ENCODE data around the gene PPP1R12C.

The PPP1R12C gene

GRCh38 chr19:55116859-55117662, at the start of gene PPP1R12C:
Gene PPP1R12C, minus strand, starts transcription at chr19:55117637. Its CDS starts 94 bp downstream, at chr19:55117543.
- Histone ChIP-seq H3K9ac (ENCODE audit: low read length) (peak within 1 kb of the TSS; percentile 91), H3K36me3 (ENCODE audit: insufficient read depth, low read length) (no peaks in the 10 kb centered on the region), H3K4me3 (ENCODE audit: low read depth in 1 of 2, low read length in 2 of 2) (peak within 1 kb of the TSS; percentile 80 to 89), H3K4me1 (ENCODE audit: insufficient read depth, low read length) (peaks cover 45% of the 10 kb centered on the region), H3K27ac (ENCODE audit: low read depth, low read length) (peak within 1 kb of the TSS; percentile 99), H3K9me3 (ENCODE audit: low read length) (no peaks in the 10 kb centered on the region), H3K27me3 (ENCODE audit: control insufficient read depth in 1 of 2, insufficient read depth in 2 of 2, low read length in 2 of 2) (no peaks in the 10 kb centered on the region)

GRCh38 chr19:55166530-55167268, 49.3 kb upstream of the PPP1R12C start, which contains the start of gene DNAAF3:
Gene DNAAF3, minus strand, starts transcription at chr19:55166613. Its CDS starts 200 bp downstream, at chr19:55166413.
- no peak within 1 kb of the TSS for H3K9ac ChIP-seq (ENCODE audit: low read length)

GRCh38 chr19:55165952-55166529, 48.6 kb upstream of the PPP1R12C start:
- H3K9me3 ChIP-seq (ENCODE audit: low read length), result no peaks in the 10 kb centered on the region
- H3K27ac ChIP-seq (ENCODE audit: low read depth, low read length), result no peak overlapping the region
- no peak overlapping the region for H3K9ac ChIP-seq (ENCODE audit: low read length)
- peaks cover 46 to 68% of the 10 kb centered on the region in 2 donors for H3K27me3 ChIP-seq (ENCODE audit: control insufficient read depth in 1 of 2, insufficient read depth in 2 of 2, low read length in 2 of 2)
- H3K4me1 ChIP-seq (ENCODE audit: insufficient read depth, low read length), result peaks cover 10% of the 10 kb centered on the region
- H3K4me3 ChIP-seq (ENCODE audit: low read depth in 1 of 2, low read length in 2 of 2), result peak overlapping the region in 1 of 2 donors; percentile 7
- no peaks in the 10 kb centered on the region for H3K36me3 ChIP-seq (ENCODE audit: insufficient read depth, low read length)

More at GRCh38 chr19:55166530-55167268, 49.3 kb upstream of the PPP1R12C start, which contains the start of gene DNAAF3:
- Histone ChIP-seq H3K27me3 (ENCODE audit: control insufficient read depth in 1 of 2, insufficient read depth in 2 of 2, low read length in 2 of 2) (peaks cover 43 to 66% of the 10 kb centered on the region in 2 donors), H3K36me3 (ENCODE audit: insufficient read depth, low read length) (no peaks in the 10 kb centered on the region), H3K27ac (ENCODE audit: low read depth, low read length) (no peak within 1 kb of the TSS), H3K4me1 (ENCODE audit: insufficient read depth, low read length) (peaks cover 10% of the 10 kb centered on the region), H3K4me3 (ENCODE audit: low read depth in 1 of 2, low read length in 2 of 2) (peak within 1 kb of the TSS in 1 of 2 donors; percentile 7), H3K9me3 (ENCODE audit: low read length) (no peaks in the 10 kb centered on the region)

- Histone ChIP-seq H3K4me1 (ENCODE audit: insufficient read depth, low read length) (peaks cover 6% of the 10 kb centered on the region), H3K9me3 (ENCODE audit: low read length) (no peaks in the 10 kb centered on the region), H3K27me3 (ENCODE audit: control insufficient read depth in 1 of 2, insufficient read depth in 2 of 2, low read length in 2 of 2) (peaks cover 38 to 75% of the 10 kb centered on the region in 2 donors), H3K27ac (ENCODE audit: low read depth, low read length) (no peak overlapping the region), H3K9ac (ENCODE audit: low read length) (no peak overlapping the region), H3K36me3 (ENCODE audit: insufficient read depth, low read length) (no peaks in the 10 kb centered on the region), H3K4me3 (ENCODE audit: low read depth in 1 of 2, low read length in 2 of 2) (no peak overlapping the region)
Measured at GRCh38 chr19:55161571-55162322, 44.3 kb upstream of the PPP1R12C start.

GRCh38 chr19:55160986-55161365, 43.5 kb upstream of the PPP1R12C start:
- Histone ChIP-seq H3K27ac (ENCODE audit: low read depth, low read length) (no peak overlapping the region), H3K9me3 (ENCODE audit: low read length) (no peaks in the 10 kb centered on the region), H3K36me3 (ENCODE audit: insufficient read depth, low read length) (no peaks in the 10 kb centered on the region), H3K4me3 (ENCODE audit: low read depth in 1 of 2, low read length in 2 of 2) (no peak overlapping the region), H3K9ac (ENCODE audit: low read length) (no peak overlapping the region), H3K4me1 (ENCODE audit: insufficient read depth, low read length) (no peaks in the 10 kb centered on the region), H3K27me3 (ENCODE audit: control insufficient read depth in 1 of 2, insufficient read depth in 2 of 2, low read length in 2 of 2) (peaks cover 38 to 75% of the 10 kb centered on the region in 2 donors)

- Histone ChIP-seq H3K36me3 (ENCODE audit: insufficient read depth, low read length) (no peaks in the 10 kb centered on the region), H3K4me3 (ENCODE audit: low read depth in 1 of 2, low read length in 2 of 2) (no peak overlapping the region), H3K27ac (ENCODE audit: low read depth, low read length) (no peak overlapping the region), H3K9me3 (ENCODE audit: low read length) (no peaks in the 10 kb centered on the region), H3K27me3 (ENCODE audit: control insufficient read depth in 1 of 2, insufficient read depth in 2 of 2, low read length in 2 of 2) (peaks cover 32 to 73% of the 10 kb centered on the region in 2 donors), H3K9ac (ENCODE audit: low read length) (no peak overlapping the region), H3K4me1 (ENCODE audit: insufficient read depth, low read length) (no peaks in the 10 kb centered on the region)
Measured at GRCh38 chr19:55160128-55160985, 42.9 kb upstream of the PPP1R12C start.

- no peak overlapping the region for H3K4me3 ChIP-seq (ENCODE audit: low read depth in 1 of 2, low read length in 2 of 2)
- H3K9me3 ChIP-seq (ENCODE audit: low read length), result no peaks in the 10 kb centered on the region
- H3K27ac ChIP-seq (ENCODE audit: low read depth, low read length), result no peak overlapping the region
- H3K36me3 ChIP-seq (ENCODE audit: insufficient read depth, low read length), result no peaks in the 10 kb centered on the region
- no peak overlapping the region for H3K9ac ChIP-seq (ENCODE audit: low read length)
- H3K27me3 ChIP-seq (ENCODE audit: control insufficient read depth in 1 of 2, insufficient read depth in 2 of 2, low read length in 2 of 2), result peaks cover 38 to 77% of the 10 kb centered on the region in 2 donors
- H3K4me1 ChIP-seq (ENCODE audit: insufficient read depth, low read length), result no peaks in the 10 kb centered on the region
Measured at GRCh38 chr19:55158848-55159749, 41.7 kb upstream of the PPP1R12C start.

GRCh38 chr19:55158423-55158822, 41.0 kb upstream of the PPP1R12C start:
- H3K9me3 ChIP-seq (ENCODE audit: low read length), result no peaks in the 10 kb centered on the region
- H3K4me1 ChIP-seq (ENCODE audit: insufficient read depth, low read length), result no peaks in the 10 kb centered on the region
- H3K36me3 ChIP-seq (ENCODE audit: insufficient read depth, low read length), result no peaks in the 10 kb centered on the region
- peaks cover 38 to 82% of the 10 kb centered on the region in 2 donors for H3K27me3 ChIP-seq (ENCODE audit: control insufficient read depth in 1 of 2, insufficient read depth in 2 of 2, low read length in 2 of 2)
- no peak overlapping the region for H3K4me3 ChIP-seq (ENCODE audit: low read depth in 1 of 2, low read length in 2 of 2)
- H3K9ac ChIP-seq (ENCODE audit: low read length), result no peak overlapping the region
- no peak overlapping the region for H3K27ac ChIP-seq (ENCODE audit: low read depth, low read length)

GRCh38 chr19:55157064-55157908, 39.8 kb upstream of the PPP1R12C start, which contains the start of gene TNNI3:
Gene TNNI3, minus strand, starts transcription at chr19:55157732. Its CDS starts 143 bp downstream, at chr19:55157589.
- Histone ChIP-seq H3K4me1 (ENCODE audit: insufficient read depth, low read length) (no peaks in the 10 kb centered on the region), H3K36me3 (ENCODE audit: insufficient read depth, low read length) (no peaks in the 10 kb centered on the region), H3K9me3 (ENCODE audit: low read length) (no peaks in the 10 kb centered on the region), H3K27me3 (ENCODE audit: control insufficient read depth in 1 of 2, insufficient read depth in 2 of 2, low read length in 2 of 2) (peaks cover 35 to 80% of the 10 kb centered on the region in 2 donors), H3K9ac (ENCODE audit: low read length) (no peak within 1 kb of the TSS), H3K27ac (ENCODE audit: low read depth, low read length) (no peak within 1 kb of the TSS), H3K4me3 (ENCODE audit: low read depth in 1 of 2, low read length in 2 of 2) (no peak within 1 kb of the TSS)

All from muscle layer of colon (tissue), 2 donors.